ENCODE measurements around the gene RIMS4.

The RIMS4 gene

GRCh38 chr20:44839481-44839880 lies 29.1 kb upstream of the RIMS4 start:
- TF ChIP-seq, protein P1, sequence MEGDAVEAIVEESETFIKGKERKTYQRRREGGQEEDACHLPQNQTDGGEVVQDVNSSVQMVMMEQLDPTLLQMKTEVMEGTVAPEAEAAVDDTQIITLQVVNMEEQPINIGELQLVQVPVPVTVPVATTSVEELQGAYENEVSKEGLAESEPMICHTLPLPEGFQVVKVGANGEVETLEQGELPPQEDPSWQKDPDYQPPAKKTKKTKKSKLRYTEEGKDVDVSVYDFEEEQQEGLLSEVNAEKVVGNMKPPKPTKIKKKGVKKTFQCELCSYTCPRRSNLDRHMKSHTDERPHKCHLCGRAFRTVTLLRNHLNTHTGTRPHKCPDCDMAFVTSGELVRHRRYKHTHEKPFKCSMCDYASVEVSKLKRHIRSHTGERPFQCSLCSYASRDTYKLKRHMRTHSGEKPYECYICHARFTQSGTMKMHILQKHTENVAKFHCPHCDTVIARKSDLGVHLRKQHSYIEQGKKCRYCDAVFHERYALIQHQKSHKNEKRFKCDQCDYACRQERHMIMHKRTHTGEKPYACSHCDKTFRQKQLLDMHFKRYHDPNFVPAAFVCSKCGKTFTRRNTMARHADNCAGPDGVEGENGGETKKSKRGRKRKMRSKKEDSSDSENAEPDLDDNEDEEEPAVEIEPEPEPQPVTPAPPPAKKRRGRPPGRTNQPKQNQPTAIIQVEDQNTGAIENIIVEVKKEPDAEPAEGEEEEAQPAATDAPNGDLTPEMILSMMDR (conservative IDR thresholded peaks at IDR 0.05; ENCODE audit: low read depth), result no peak
- POLR2A ChIA-PET (ENCODE audit: low non-redundant PET), result no interaction called here
- no peak for DNase-seq (ENCODE audit: low spot score)
- H3K27ac ChIP-seq, result no peak overlapping the region
- CTCF ChIA-PET, result interaction anchor here (0.6 to 0.8 kb wide), 4 partner anchors 28 to 279 kb away, joined by 3 read pairs; no protein-coding TSS in a partner anchor

GRCh38 chr20:44838521-44838920 lies 28.2 kb upstream of the RIMS4 start:
- H3K27ac ChIP-seq, result no peak overlapping the region
- CTCF ChIA-PET, result no interaction called here
- TF ChIP-seq, protein P1 (conservative IDR thresholded peaks at IDR 0.05; ENCODE audit: low read depth), result no peak
- no peak for DNase-seq (ENCODE audit: low spot score)
- POLR2A ChIA-PET (ENCODE audit: low non-redundant PET), result no interaction called here

DNA sequence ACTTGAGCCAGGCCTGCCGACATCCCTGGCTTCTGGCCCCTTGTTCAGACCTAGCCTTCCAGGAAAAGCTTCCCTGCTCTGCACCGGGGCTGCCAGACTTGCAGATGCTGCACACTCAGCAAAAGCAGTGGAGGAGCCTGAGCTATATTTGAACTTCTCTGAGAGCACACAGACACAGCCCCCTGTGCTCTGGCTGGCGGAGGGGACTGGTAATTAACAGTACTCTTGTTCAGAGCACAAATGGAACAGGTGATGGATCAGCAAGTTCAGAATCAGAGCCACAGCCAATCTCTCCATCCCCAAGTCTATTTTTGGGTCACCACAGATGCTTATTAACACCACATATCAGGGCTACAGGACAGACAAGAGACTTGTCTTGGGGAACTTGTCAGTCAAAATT lies 27.6 kb upstream of the RIMS4 start:
- no peak overlapping the region for H3K27ac ChIP-seq
- DNase-seq (ENCODE audit: low spot score), result no peak
- CTCF ChIA-PET, result interaction anchor here (0.6 kb wide), 1 partner anchor 12 kb away, joined by 3 read pairs; no protein-coding TSS in a partner anchor
- POLR2A ChIA-PET (ENCODE audit: low non-redundant PET), result no interaction called here
- TF ChIP-seq, protein P1 (conservative IDR thresholded peaks at IDR 0.05; ENCODE audit: low read depth), result no peak

GRCh38 chr20:44836601-44837120 lies 26.3 kb upstream of the RIMS4 start:
- POLR2A ChIA-PET (ENCODE audit: low non-redundant PET), result no interaction called here
- no peak for DNase-seq (ENCODE audit: low spot score)
- no peak overlapping the region for H3K27ac ChIP-seq
- CTCF ChIA-PET, result interaction anchor here (1.6 kb wide), 1 partner anchor 30 kb away, joined by 4 read pairs; no protein-coding TSS in a partner anchor
- TF ChIP-seq, protein P1 (conservative IDR thresholded peaks at IDR 0.05; ENCODE audit: low read depth), result no peak

DNA sequence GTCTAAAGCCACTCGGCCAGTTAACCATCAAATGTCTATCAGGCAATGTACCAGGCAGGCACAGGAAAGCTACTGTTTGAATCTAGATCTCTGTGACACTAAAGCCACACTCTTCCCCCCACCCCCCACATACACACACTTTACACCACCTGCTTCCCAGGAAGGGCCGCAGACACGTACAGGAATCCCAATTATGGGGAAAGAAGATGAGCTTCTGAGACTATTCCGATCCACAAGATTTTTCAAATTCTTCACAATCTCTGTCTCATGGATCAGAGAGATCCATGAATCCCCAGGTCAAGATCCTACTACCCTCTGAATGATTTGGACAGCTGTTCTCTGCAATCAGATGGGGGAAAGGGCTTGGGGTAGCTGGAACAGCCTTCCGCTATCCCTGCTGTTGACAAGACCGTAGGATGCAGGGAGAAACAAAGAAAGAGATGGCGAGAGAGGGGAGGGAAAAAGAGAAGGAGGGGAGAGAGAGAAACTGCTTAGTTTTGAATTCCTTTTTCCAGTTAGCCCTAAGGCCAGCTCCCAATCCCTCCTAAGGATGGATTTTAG lies 25.4 kb upstream of the RIMS4 start:
- DNase-seq (ENCODE audit: low spot score), result no peak
- TF ChIP-seq, protein P1 (conservative IDR thresholded peaks at IDR 0.05; ENCODE audit: low read depth), result no peak
- ChIA-PET CTCF (interaction anchor here (0.6 to 0.7 kb wide), 2 partner anchors 31 to 185 kb away, joined by 3 read pairs; no protein-coding TSS in a partner anchor), POLR2A (ENCODE audit: low non-redundant PET) (no interaction called here)
- H3K27ac ChIP-seq, result no peak overlapping the region

DNA sequence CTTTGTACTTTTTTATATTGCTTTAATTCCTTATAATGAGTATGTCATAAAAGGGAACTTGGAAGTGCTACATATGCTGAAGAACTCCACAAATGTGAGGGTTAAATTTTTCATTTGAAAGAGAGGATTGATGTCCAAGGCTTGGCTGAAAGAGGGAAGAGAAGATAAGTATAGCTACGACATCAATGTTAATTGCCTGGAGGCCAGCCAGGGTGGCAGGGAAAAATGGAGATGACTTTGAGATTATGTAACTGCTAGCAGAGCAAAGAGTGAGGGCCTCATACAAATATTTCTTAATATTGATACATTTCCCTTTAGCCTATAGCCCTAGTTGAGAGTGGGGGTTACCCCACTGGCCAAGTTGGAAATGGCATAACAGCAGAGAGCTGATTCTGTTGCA lies 24.8 kb upstream of the RIMS4 start:
- CTCF ChIA-PET, result interaction anchor here (0.6 kb wide), 1 partner anchor 185 kb away, joined by 3 read pairs; no protein-coding TSS in a partner anchor
- H3K27ac ChIP-seq, result no peak overlapping the region
- POLR2A ChIA-PET (ENCODE audit: low non-redundant PET), result no interaction called here
- no peak for DNase-seq (ENCODE audit: low spot score)
- TF ChIP-seq, protein P1 (conservative IDR thresholded peaks at IDR 0.05; ENCODE audit: low read depth), result no peak

Measured in RWPE1 (cell line).